ENCODE measurements around the gene BMP6.

DNA sequence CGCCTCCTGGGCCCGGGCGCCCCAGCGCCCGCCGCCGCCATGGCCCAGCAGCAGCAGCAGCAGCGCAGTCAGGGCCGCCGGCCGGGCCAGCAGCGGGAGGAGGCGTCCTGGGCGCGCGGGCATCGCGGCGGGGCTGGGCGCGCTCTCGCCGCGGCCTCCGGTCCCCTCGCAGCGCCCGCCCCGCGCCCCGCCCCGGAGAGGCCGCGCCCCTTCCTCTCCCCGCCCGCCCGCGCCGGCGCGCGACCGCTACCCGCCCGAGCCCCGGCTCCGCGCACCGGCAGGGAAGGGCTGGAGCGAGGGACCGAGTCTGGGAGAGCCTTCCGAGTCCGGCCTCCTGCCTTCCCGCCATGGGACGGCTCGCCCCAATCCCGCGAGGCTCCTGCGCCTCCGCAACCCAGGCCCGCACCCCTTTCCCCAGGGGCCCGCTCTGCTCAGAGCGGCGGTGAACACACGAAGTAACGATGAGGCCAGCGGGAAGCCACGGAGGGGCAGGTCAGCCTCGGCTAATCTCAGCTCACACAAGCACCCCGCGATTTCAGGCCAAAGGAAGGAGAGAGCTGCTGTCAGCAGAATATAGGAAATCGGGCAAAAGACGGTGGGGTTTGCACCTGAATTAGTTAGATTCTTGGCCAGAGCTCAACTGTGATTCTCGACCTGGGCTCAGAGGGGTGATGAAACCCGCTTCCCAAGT lies 184.9 kb downstream of the BMP6 start, which contains the start of gene TXNDC5:
- TF ChIP-seq, protein P1, sequence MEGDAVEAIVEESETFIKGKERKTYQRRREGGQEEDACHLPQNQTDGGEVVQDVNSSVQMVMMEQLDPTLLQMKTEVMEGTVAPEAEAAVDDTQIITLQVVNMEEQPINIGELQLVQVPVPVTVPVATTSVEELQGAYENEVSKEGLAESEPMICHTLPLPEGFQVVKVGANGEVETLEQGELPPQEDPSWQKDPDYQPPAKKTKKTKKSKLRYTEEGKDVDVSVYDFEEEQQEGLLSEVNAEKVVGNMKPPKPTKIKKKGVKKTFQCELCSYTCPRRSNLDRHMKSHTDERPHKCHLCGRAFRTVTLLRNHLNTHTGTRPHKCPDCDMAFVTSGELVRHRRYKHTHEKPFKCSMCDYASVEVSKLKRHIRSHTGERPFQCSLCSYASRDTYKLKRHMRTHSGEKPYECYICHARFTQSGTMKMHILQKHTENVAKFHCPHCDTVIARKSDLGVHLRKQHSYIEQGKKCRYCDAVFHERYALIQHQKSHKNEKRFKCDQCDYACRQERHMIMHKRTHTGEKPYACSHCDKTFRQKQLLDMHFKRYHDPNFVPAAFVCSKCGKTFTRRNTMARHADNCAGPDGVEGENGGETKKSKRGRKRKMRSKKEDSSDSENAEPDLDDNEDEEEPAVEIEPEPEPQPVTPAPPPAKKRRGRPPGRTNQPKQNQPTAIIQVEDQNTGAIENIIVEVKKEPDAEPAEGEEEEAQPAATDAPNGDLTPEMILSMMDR (IDR thresholded peaks at IDR 0.05): no peak
- no peak for TF ChIP-seq POLR2A (IDR thresholded peaks at IDR 0.05)
- peak in 1 of 2 donors; percentile 61 for TF ChIP-seq POLR2AphosphoS5 (IDR thresholded peaks at IDR 0.05; ENCODE audit: insufficient read depth in 1 of 2, low read depth in 1 of 2)

Measured in vagina (tissue), 2 donors.